DMS79 treated with DMSO at 0.1 percent for 48 hours (cell line): ENCODE measurements around the gene CYP2F1.
"Not testable (repeated sequence)": the region's sequence is repeated elsewhere in the genome, so short reads cannot be mapped to it uniquely, and the experiment has no call there.

ENCODE experiments used
- DNase-seq: peaks from one replicate; lab custom pipeline; 2025; lab: John Stamatoyannopoulos, UW

CYP2F1 gene

DNA sequence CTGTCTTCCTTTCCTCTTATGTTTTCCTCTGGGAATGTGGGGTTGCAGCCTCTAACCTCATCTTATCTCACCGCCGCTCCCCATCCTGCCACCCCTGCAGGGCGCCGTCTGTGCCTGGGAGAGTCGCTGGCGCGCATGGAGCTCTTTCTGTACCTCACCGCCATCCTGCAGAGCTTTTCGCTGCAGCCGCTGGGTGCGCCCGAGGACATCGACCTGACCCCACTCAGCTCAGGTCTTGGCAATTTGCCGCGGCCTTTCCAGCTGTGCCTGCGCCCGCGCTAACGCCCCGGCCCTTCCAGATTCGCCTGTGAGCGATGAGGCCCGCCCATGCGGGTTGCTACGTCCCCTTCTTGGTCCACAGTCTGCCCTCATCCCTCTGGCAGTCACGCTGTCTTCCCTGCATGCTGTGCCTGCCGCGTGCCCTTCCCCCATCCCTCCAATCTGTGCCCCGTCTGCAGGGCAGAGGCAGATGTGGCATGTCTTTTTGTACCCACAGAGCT is 13.6 kb downstream of the CYP2F1 start:
- peak; percentile 69 for DNase-seq

DNA sequence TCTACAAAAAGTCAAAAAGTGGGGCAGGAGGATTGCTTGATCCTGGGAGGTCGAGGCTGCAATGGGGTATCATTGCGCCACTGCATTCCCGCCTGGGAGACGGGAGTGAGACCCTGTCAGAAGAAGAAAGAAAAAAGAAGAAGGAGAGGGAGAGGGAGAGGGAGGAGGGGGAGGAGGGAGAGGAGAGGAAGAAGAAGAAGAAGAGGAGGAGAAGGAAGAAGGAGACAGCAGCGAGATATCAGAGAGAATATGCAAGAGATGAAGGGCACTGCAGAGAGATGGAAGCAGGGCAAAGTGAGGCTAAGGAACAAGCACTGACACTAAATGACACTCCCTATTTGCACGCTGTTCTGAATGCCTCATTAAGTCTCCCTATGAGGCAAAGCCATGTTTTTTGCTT is 14.5 kb downstream of the CYP2F1 start:
- DNase-seq: no peak

DNA sequence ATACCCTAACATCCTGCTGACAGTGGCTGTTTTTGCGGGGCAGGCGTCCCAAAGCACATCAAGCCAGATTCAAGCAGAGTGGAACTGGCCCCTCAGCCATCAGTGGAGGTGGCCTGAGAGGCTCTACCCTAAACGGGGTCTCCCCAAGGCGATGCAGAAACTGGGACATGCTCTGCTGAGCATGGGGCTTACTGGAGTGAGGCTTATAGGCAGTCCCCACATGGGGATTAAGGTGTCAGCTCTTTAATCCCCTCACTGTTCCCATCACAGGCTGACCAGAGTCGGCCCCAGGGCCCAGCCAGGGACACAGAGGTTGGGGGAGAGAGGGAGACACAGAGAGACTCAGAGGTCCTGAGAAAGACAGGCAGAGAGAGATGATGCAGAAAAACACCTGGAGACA is 17.0 kb downstream of the CYP2F1 start:
- no peak for DNase-seq

DNA sequence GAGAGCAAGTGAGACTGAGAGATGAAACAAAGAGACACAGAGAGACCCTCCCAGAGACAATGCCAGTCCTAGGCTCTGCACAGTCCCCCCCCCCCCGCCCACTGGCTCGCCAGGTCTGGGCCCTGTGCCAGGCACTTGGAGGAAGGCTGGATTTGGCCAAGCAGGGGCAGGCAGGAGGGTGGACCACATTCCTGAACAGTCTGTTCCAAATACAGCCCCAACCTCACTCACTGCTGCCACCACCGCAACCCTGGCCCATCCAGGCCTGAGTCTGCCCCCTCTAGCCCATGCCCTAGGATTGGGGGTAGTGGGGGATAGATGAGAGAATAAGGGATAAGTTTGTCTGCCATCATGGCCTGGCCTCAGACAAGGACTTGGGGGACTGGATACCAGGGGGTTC is 19.0 kb downstream of the CYP2F1 start:
- DNase-seq: peak; percentile 10

DNA sequence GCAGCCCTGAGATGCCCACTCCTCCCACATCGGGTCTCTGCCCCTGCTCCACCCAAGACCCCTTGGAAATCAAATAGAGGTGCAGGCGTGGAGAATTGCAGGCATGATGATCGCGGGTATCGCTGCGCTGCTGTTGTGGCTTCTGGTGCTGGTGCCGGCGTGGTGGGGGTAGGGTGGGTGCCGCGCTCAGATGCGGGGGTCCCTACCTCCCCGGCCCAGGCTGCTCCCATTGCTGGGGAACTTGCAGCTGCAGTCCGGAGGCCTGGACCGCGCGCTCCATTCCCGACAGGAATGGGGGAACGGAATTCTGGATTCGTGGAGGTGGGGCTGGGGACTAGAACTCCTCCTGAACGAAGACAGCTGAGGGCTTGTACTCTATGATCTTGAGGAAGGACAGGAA is 20.4 kb downstream of the CYP2F1 start:
- DNase-seq: no peak

DNA sequence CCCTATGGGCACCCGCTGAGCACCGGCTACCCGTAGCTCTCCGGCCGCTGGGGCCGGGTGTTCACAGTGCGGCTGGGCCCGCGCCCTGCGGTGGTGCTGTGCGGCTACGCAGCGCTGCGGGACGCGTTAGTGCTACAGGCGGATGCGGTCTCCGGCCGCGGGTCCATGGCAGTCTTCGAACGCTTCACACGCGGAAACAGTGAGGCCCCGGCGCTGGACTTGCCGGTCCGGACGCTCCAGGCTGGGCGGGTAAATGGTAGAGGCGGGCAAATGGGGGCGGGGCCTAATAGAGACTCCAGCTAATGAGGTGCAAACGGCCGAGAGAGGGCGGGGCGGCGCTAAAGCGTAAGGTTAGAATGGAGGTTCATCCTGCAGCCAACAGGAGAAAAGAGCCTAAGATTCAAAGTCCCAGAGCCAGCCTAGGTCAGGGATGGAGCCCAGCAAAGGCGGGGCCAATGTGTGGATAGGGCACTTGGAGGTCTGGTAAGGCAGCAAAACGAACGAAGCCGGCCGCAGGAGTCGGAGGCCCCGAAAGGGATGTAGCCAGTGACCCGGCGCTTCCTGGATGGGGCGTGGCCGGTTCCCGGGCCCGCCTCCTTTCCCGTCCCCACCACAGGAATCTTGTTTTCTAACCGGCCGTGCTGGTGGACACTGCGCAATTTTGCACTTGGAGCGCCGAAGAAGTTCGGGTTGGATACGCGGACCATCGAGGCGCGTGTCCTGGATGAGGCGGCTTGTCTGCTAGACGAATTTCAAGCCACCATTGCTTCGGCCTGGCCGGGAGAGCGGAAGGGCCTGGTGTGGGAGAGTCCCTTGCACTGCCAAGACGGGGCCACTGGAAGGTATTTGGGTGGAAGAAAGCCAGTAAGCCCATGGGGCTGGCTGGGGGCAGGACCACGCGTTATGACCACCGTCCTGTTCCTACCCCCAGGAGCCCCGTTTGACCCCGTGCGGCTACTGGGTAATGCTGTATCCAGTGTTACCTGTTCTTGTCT is 21.5 kb downstream of the CYP2F1 start:
- not testable (repeated sequence) for DNase-seq

DNA sequence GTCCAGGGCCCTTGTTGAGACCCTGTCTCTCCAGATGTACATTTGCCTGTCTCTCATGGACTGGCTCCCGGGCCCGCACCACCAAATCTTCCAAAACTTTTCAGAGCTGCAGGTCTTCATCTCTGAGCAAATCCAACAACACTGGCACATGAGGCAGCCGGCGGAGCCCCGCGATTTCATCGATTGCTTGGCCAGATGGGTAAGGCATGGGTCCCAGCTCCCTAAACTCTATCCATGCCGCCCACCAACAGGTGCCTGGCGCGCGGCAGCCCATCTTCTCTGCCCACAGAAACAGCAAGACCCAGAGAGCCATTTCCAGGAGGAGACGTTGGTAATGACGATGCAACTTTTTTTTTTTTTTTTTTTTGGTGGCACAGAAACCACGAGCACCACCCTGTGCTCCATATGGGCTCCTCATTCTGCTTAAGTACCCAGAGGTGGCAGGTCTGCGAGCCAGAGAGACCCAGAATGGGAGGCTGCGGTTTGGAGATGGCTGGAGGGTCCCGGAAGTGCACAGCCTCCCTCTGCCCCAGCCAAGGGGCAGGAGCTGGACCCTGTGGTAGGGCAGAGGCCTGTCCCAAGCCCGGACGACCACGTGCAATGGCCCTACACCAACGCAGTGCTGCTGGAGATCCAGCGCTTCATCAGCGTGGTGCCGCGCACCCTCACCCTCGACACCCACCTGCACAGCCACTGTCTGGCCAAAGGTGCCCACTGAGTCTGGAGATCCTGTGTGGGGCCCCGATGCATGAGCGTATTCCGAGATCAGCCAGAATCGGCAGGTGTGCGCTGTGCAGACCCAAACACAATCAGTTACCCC is 22.6 kb downstream of the CYP2F1 start:
- no peak for DNase-seq

DNA sequence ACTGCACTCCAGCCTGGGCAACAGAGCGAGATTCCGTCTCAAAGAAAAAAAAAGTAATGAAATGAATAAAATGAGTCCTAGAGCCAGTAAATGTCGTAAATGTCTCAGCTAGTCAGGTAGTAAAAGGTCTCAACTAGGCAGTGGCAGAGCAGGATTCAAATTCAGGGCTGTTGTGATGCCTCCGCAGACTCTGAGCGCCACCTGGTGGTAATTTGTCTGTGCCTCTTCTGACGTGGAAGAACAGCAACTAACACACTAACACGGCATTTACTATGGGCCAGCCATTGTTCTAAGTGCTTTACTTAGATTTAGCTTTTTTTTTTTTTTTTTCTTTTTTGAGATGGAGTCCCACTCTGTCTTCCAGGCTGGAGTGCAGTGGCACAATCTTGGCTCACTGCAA is 30.2 kb downstream of the CYP2F1 start:
- DNase-seq: peak; percentile 27

DNA sequence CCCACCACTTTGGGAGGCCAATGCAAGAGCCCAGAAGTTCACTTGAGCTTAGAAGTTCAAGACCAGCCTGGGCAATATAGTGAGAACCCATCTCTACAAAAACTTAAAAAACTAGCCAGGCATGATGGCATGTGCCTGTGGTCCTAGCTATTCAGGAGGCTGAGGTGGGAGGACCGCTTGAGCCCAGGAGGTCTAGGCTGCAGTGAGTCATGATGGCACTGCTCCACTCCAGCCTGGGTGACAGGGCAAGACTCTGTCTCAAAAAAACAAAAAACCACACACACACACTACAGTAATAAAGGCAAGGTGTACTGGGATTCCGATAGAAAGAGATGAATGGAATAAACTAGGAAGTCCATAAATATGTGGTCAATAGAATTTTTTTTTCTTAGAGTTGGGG is 35.6 kb downstream of the CYP2F1 start:
- no peak for DNase-seq

DNA sequence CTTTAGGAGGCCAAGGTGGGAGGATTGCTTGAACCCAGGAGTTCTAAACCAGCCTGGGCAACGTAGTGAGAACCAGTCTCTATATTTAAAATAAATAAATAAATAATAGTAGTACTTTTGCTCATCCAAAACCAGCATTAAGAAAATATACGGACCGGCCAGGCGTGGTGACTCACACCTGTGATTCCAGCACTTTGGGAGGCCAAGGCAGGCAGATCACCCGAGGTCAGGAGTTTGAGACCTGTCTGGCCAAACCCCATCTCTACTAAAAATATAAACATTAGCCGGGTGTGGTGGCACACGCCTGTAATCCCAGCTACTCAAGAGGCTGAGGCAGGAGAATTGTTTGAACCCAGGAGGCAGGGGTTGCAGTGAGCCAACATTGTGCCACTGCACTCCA is 36.8 kb downstream of the CYP2F1 start:
- DNase-seq: not testable (repeated sequence)

DNA sequence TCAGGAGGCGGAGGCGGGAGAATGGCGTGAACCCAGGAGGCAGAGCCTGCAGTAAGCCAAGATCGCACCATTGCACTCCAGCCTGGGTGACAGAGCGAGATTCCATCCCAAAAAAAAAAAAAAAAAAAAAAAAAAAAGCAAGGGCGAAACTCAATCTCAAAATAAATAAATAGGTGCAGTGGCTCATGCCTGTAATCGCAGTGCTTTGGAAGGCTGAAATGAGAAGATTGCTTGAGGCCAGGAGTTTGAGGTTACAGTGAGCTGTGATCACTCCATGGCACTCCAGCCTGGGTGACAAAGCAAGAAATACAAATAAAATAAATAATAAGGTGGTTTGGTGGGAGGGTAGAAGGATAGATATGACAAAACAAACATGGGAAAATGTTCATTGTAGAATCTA is 39.8 kb downstream of the CYP2F1 start:
- DNase-seq: no peak

DNA sequence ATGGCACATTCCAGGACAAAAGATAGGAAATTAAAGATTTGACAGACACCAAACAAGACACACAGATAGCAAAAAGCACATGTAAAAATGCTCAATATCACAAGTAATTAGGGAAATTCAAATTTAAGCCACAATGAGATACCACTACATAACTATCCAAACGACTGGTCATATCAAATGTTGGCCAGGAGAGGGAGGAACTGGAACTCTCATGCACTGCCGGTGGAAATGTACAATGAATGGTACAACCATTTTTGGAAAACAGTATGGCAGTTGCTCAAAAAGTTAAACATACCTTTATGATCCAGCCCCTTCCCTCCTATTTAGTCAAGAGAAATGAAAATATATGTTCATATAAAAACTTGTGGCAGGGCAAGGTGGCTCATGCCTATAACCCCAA is 42.0 kb downstream of the CYP2F1 start:
- no peak for DNase-seq

DNA sequence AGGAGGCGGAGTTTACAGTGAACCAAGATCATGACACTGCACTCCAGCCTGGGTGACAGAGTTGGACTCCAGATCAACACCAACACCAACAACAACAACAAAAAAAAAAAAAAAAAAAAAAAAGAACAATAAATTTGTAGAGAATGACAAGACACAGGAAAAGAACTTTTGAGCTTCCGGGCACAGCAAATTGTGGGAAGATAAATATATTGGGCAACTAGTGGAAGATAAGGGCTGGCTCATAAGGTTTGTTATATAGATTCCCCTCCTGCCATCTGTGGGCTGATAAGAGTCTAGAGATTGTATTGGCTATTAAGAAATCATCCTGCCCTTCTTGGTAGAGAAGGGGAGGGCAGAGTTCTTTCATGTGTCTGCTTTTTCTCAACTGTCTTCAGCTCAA is 45.6 kb downstream of the CYP2F1 start:
- no peak for DNase-seq

DNA sequence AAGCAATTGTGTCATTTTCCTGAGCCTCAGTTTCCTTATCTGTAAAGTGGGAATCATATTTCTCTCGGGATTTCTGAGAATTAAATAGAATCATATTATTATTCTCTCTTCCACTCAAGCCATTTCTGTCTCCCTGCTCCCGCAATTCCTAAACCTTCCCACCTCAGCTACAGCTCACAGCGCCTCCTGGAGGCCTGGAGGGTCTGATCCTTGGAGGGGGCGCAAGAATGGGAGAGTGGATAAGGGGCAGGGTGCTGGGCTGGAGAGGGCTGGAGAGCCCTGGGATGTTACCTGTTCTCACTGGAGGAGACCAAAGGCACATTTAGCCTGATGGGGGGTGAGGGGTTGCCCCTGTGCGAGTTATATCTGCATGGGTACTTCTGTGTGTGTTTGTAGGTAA is 47.7 kb downstream of the CYP2F1 start:
- no peak for DNase-seq

DNA sequence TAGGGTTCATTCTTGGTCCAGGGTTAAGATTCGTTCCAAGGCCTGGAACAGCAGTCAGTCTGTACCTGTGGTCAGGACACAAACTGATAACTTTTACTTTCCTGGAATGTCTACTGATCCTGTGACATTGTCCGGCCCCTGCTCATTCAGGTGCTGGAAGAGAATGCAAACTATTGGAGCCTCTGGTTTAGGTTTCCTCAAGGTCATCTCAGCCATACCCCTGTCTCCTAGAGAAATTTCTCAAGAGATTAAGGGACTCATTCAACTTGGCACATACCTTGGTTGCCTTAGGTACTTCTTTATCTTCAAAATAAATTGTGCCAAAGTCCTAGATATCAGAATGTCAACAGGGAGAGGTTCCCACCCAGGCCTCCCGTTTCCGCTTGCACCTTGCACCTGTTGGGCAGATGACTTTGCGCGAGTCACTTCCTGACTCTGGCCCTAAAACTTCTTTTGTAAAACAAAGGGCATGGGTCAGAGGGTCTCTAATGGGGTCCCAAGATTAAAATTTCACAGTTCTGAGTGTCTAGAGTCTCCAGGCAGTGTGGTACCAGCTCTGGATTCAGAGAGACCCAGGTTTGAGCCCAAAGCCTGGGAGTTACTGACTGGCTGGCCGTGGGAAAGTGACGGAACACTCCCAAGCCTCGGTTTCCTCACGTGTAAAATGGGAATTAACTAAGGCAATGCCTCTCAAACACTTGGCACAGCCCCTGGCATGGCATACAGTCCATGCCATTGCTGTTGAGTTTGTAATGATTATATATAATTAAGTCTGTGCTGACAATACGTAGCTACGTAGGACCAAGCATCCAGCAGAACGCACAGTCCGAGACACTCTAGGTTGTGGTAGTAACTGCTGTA is 52.9 kb downstream of the CYP2F1 start:
- no peak for DNase-seq

DNA sequence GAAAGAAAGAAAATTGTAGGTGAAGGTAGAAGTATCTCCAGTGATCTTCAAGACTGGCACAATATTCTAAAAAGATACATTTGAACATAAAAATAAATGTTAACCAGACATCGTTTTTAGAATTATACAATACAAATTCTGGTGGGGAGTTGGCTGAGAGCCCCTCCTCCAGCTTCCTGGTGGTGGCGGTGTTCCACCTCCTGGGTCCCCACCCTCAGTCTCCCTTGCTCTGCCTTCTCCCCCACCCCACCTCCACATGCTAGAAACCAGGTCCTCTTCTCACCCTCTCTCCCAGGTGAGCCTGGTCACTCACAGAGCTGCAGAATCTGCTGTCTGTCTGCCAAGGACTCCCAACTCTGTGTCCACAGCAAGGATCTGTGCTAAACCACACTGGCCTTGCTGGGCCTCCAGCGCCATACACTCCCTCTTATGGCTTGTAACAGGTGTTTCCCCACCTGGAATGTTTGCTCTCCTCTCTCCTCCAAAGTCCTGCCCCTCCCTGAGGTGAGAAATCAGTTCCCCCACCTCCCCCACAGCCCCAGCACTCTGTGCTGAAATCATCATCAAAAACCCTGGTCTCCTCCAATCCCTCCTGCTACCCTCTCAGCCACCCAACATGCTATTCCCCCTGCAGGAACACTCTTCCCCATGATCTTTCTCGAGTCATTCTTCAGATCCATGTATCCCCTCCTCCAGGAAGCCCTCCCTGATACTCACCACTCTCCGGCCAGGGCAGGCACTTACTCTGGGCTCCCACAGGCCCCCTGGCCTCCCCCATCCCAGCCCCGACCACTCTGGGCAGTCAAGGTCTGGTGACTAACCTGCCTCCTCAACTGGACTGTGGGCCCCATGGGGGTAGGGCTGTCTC is 58.3 kb downstream of the CYP2F1 start:
- DNase-seq: no peak

DNA sequence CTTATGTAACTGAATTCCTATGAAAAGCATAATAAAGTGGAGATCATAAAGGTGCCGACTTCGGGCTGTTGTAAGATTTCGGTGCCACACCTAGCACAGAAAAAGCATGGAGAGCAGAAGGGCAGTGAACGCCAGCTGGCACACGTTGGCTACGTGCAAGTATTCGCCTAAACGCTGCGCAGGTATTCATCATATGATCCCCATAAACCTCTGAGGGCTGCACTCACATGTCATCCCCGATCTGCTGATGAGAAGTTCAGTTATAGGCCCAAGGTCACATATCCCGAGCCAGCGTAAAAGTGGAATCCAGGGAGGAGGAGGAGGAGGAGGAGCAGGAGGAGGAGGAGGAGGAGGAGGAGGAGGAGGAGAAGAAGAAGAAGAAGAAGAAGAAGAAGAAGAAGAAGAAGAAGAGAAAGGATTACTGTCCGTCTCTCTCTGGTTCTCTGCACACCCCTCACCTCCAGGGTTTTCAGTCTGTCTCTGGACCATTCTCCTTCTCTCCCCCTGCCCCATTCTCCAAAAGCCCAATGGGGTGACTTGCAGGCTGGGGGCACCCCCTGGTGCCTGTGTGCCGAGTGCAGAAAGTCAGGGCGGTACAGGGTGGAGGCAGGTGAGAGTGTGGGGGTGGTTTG is 60.2 kb downstream of the CYP2F1 start:
- no peak for DNase-seq

DNA sequence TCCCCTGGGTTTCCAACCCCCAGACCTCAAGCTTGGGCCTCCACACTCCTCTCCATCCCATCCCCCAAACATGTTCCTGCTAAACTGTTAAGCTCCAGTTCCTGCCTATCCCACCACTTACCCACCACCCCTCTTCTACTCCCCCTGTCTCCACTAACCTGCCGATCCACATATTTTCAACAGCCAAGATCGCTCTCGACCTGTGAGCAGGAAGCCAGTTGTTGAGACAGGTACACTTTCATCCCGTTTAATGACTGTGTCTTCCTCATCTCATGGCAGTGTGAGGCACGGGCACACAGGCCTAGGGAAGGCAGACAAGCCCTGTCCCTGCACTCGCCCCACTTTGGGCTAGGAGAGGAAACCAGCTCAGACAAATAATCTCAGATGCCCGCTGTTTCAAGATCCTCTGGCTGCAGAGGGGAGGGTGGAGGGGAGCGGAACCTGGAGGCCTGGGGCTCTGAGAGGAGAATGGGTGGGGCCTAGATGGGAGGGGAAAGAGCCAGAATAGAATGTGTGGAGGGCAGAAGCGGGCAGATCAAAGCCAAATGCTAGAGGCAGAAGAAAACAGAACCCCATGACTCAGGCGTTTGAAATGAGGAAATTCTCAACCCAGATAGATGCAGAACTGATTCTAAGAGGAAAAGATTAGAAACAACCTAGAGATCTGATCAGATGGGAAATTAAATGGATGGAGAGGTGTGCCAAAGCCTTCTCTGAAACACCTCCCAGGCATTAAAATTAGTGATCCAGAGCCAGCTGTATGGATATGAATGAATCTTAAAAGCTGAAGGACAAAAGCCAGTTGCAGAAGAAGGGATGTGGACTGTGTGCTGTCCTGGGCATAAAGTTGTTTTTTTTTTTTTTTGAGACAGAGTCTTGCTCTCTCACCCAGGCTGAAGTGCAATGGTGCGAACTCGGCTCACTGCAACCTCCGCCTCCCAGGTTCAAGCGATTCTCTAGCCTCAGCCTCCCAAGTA is 61.9 kb downstream of the CYP2F1 start:
- no peak for DNase-seq
